ENCODE results near the gene PAK4. TPM values are rescaled to one million over a fixed set of nuclear protein-coding genes. Genes with fewer than 3 reads are reported as not detected.
A peak's percentile ranks its signal among the peaks of the same experiment; 100 is the strongest.

The PAK4 gene
- total and polyA plus RNA-seq, 9 of the 15 experiments (the other 6 are each of a cell fraction or from before 2014, with no cell fraction given): 0.21 to 33.5 (median 5.8) TPM

GRCh38 chr19:39115105-39115847 is 10.3 kb upstream of the PAK4 start:
- no peak overlapping the region for H3K27ac ChIP-seq (ENCODE audit: extremely low read depth, low read depth, low read length)
- no peak overlapping the region for H2AFZ ChIP-seq (ENCODE audit: low read depth, low read length)
- H3K79me2 ChIP-seq (ENCODE audit: control insufficient read depth, insufficient read depth, low read length): no peaks in the 10 kb centered on the region
- H3K9ac ChIP-seq (ENCODE audit: insufficient read depth in 1 of 2, low read depth in 2 of 2, low read length in 2 of 2): no peak overlapping the region
- no peaks in the 10 kb centered on the region for H4K20me1 ChIP-seq (replicated peaks; ENCODE audit: control insufficient read depth, insufficient read depth, low read length)
- CTCF ChIA-PET (ENCODE audit: low intra/inter-chr PET ratio): interaction anchor here (0.6 kb wide), 1 partner anchor 290 kb away, joined by 3 read pairs; no protein-coding TSS in a partner anchor
- H3K9me3 ChIP-seq (replicated peaks; ENCODE audit: control insufficient read depth, insufficient read depth, low read depth, low read length): no peaks in the 10 kb centered on the region
- 5% methylated on average over 11 of the region's 11 CpGs for WGBS (ENCODE audit: insufficient coverage, low coverage, missing lambda C conversion rate)
- H3K9me1 ChIP-seq (ENCODE audit: control insufficient read depth, insufficient read depth, low read length): no peaks in the 10 kb centered on the region
- in situ Hi-C loops (cut with MboI) (loop anchor here (10.0 kb wide), 1 partner anchor 150 kb away; no protein-coding TSS in a partner anchor), intact Hi-C loops (cut with micrococcal nuclease) (no loop called here)
- H3K36me3 ChIP-seq (ENCODE audit: control insufficient read depth, insufficient read depth, low read length): no peaks in the 10 kb centered on the region
- FAIRE-seq (no peak), ATAC-seq (no peak), DNase-seq (ENCODE audit: extremely low read depth in 1 of 4, low spot score in 3 of 4) (peak in 2 of 4 experiments; percentile 20 to 23)
- peaks cover 0 to 14% of the 10 kb centered on the region in 2 experiments; a peak in 3 of 5 replicates for H3K4me1 ChIP-seq (replicated peaks in 1 of 2; ENCODE audit: control insufficient read depth in 2 of 2, insufficient read depth in 2 of 2, low read length in 2 of 2)
- POLR2A ChIA-PET: interaction anchor here (0.8 kb wide), 1 partner anchor 13 kb away, joined by 3 read pairs; no protein-coding TSS in a partner anchor
- H3K4me2 ChIP-seq (ENCODE audit: insufficient read depth, low read length): no peak overlapping the region
- TF ChIP-seq MLX (CRISPR knock-in tag; conservative IDR thresholded peaks at IDR 0.05): no peak
- TF ChIP-seq ZNF121 (CRISPR knock-in tag; conservative IDR thresholded peaks at IDR 0.05): peak; percentile 59
- TF ChIP-seq CEBPB (tag; IDR thresholded peaks at IDR 0.05): peak; percentile 49; the same call in 1 of the 2 replicates
- TF ChIP-seq SAFB2 (IDR thresholded peaks at IDR 0.05; ENCODE audit: borderline replicate concordance, low read depth, low read length, severe bottlenecking): no peak
- peak; percentile 52 to 63 for TF ChIP-seq NRF1 (conservative IDR thresholded peaks at IDR 0.05 in 1 of 2, IDR thresholded peaks at IDR 0.05 in 1 of 2)
- BruUV-seq (replicated peaks): no TSS peak
- no peak overlapping the region for H3K4me3 ChIP-seq
- peaks cover 6 to 25% of the 10 kb centered on the region in 2 experiments; a peak in 3 of 5 replicates for H3K27me3 ChIP-seq (ENCODE audit: control insufficient read depth in 2 of 2, insufficient read depth in 2 of 2, low read length in 2 of 2)
